ENCODE measurements around the gene GJA10. TPM values are rescaled to one million over a fixed set of nuclear protein-coding genes. Genes with fewer than 3 reads are reported as not detected.

GJA10 gene
- polyA plus RNA-seq, 1 donor (not counting 4 experiments of a cell fraction or from before 2014, with no cell fraction given) = not detected

DNA sequence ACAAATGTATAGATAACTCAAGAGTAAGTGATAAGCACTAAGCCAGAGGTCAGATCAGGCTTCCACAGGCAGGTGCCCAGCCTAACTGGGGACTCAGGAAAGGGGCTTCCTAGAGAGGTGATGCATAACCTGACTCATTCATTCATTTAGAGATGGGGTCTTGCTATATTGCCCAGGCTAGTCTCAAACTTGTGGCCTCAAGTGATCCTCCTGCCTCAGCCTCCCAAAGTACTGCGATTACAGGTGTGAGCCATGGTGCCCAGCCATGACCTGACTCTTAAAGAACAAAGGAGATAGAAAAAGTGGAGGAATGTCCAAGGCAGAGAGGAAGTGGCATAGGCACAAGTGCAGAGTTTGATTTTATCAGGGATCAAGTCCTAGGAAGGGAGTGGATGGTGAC is 41.9 kb downstream of the GJA10 start:
- H3K27ac ChIP-seq (ENCODE audit: control insufficient read depth, insufficient read depth, low read length) = no peak overlapping the region
- no peaks in the 10 kb centered on the region for H3K36me3 ChIP-seq (ENCODE audit: control insufficient read depth in 2 of 2, extremely low read depth in 1 of 2, insufficient read depth in 2 of 2, low read length in 2 of 2)
- H3K4me1 ChIP-seq (ENCODE audit: control insufficient read depth, extremely low read depth, insufficient read depth, low read length) = no peaks in the 10 kb centered on the region
- H3K9me3 ChIP-seq (ENCODE audit: control insufficient read depth, low read depth, low read length) = no peaks in the 10 kb centered on the region
- H2AFZ ChIP-seq (ENCODE audit: control insufficient read depth, low read length) = no peak overlapping the region
- no peak overlapping the region for H3K4me3 ChIP-seq (ENCODE audit: control insufficient read depth in 2 of 3, extremely low read depth in 1 of 3, insufficient read depth in 2 of 3, low read depth in 1 of 3, low read length in 3 of 3)
- no peaks in the 10 kb centered on the region for H3K9me1 ChIP-seq (ENCODE audit: control insufficient read depth, extremely low read depth, insufficient read depth, low read length)
- dilution Hi-C loops (cut with MboI; ENCODE audit: extremely low pct_ligation_motif_present, low sequenced_read_pairs) = no loop called here
- TF ChIP-seq, protein P1, sequence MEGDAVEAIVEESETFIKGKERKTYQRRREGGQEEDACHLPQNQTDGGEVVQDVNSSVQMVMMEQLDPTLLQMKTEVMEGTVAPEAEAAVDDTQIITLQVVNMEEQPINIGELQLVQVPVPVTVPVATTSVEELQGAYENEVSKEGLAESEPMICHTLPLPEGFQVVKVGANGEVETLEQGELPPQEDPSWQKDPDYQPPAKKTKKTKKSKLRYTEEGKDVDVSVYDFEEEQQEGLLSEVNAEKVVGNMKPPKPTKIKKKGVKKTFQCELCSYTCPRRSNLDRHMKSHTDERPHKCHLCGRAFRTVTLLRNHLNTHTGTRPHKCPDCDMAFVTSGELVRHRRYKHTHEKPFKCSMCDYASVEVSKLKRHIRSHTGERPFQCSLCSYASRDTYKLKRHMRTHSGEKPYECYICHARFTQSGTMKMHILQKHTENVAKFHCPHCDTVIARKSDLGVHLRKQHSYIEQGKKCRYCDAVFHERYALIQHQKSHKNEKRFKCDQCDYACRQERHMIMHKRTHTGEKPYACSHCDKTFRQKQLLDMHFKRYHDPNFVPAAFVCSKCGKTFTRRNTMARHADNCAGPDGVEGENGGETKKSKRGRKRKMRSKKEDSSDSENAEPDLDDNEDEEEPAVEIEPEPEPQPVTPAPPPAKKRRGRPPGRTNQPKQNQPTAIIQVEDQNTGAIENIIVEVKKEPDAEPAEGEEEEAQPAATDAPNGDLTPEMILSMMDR (optimal IDR thresholded peaks at IDR 0.05 in 1 of 3, IDR thresholded peaks at IDR 0.05 in 1 of 3, conservative IDR thresholded peaks at IDR 0.05 in 1 of 3; ENCODE audit: extremely low read depth in 1 of 3, insufficient read depth in 2 of 3, low read length in 3 of 3) = no peak
- TF ChIP-seq EZH2 (IDR thresholded peaks at IDR 0.05; ENCODE audit: low read length) = no peak
- DNase-seq (ENCODE audit: low read depth, low spot score) = no peak
- FAIRE-seq = no peak
- H4K20me1 ChIP-seq (ENCODE audit: control insufficient read depth, extremely low read depth, insufficient read depth, low read length) = no peaks in the 10 kb centered on the region
- H3K4me2 ChIP-seq (ENCODE audit: control insufficient read depth, extremely low read depth, insufficient read depth, low read depth, low read length) = no peak overlapping the region
- no peak overlapping the region for H3K9ac ChIP-seq (ENCODE audit: control insufficient read depth, extremely low read depth, insufficient read depth, low read length)
- no peaks in the 10 kb centered on the region for H3K27me3 ChIP-seq (ENCODE audit: control insufficient read depth, extremely low read depth, insufficient read depth, low read length)
- no peaks in the 10 kb centered on the region for H3K79me2 ChIP-seq (ENCODE audit: control insufficient read depth, insufficient read depth, low read length)

- H3K27ac ChIP-seq (ENCODE audit: control insufficient read depth, insufficient read depth, low read length) = no peak overlapping the region
- no peak overlapping the region for H3K9ac ChIP-seq (ENCODE audit: control insufficient read depth, extremely low read depth, insufficient read depth, low read length)
- H4K20me1 ChIP-seq (ENCODE audit: control insufficient read depth, extremely low read depth, insufficient read depth, low read length) = no peaks in the 10 kb centered on the region
- H3K4me1 ChIP-seq (ENCODE audit: control insufficient read depth, extremely low read depth, insufficient read depth, low read length) = no peaks in the 10 kb centered on the region
- dilution Hi-C loops (cut with MboI; ENCODE audit: extremely low pct_ligation_motif_present, low sequenced_read_pairs) = no loop called here
- H3K27me3 ChIP-seq (ENCODE audit: control insufficient read depth, extremely low read depth, insufficient read depth, low read length) = no peaks in the 10 kb centered on the region
- H3K79me2 ChIP-seq (ENCODE audit: control insufficient read depth, insufficient read depth, low read length) = no peaks in the 10 kb centered on the region
- FAIRE-seq (no peak), DNase-seq (ENCODE audit: low read depth, low spot score) (no peak)
- no peaks in the 10 kb centered on the region for H3K9me3 ChIP-seq (ENCODE audit: control insufficient read depth, low read depth, low read length)
- H3K4me3 ChIP-seq (ENCODE audit: control insufficient read depth in 2 of 3, extremely low read depth in 1 of 3, insufficient read depth in 2 of 3, low read depth in 1 of 3, low read length in 3 of 3) = no peak overlapping the region
- no peaks in the 10 kb centered on the region for H3K36me3 ChIP-seq (ENCODE audit: control insufficient read depth in 2 of 2, extremely low read depth in 1 of 2, insufficient read depth in 2 of 2, low read length in 2 of 2)
- H2AFZ ChIP-seq (ENCODE audit: control insufficient read depth, low read length) = no peak overlapping the region
- H3K4me2 ChIP-seq (ENCODE audit: control insufficient read depth, extremely low read depth, insufficient read depth, low read depth, low read length) = no peak overlapping the region
- TF ChIP-seq EZH2 (IDR thresholded peaks at IDR 0.05; ENCODE audit: low read length) = no peak
- TF ChIP-seq, protein P1 (optimal IDR thresholded peaks at IDR 0.05 in 1 of 3, IDR thresholded peaks at IDR 0.05 in 1 of 3, conservative IDR thresholded peaks at IDR 0.05 in 1 of 3; ENCODE audit: extremely low read depth in 1 of 3, insufficient read depth in 2 of 3, low read length in 3 of 3) = no peak
- no peaks in the 10 kb centered on the region for H3K9me1 ChIP-seq (ENCODE audit: control insufficient read depth, extremely low read depth, insufficient read depth, low read length)
Observed at GRCh38 chr6:89938014-89938413, 43.7 kb downstream of the GJA10 start.
